GM23248 (cell line): ENCODE results near the gene LFNG. TPM values are rescaled to one million over a fixed set of nuclear protein-coding genes. Genes with fewer than 3 reads are reported as not detected.

Experiments used
- DNase-seq: peaks from one replicate; pipeline ENCODE4 v3.0.0-alpha.2; 2015
- H2AFZ ChIP-seq: fragments of 200-600 bp; sonication (generic); 2 replicates; pipeline ENCODE4 v1.6.1; 2016; ENCODE audit warnings: antibody characterized with exemption
- H3F3A ChIP-seq: fragments of 200-600 bp; sonication (generic); 2 replicates; pipeline ENCODE4 v1.6.1; 2016; ENCODE audit warnings: mild to moderate bottlenecking, antibody characterized with exemption, mixed run types; ENCODE audit not compliant: insufficient read depth
- H3K27ac ChIP-seq: fragments of 200-600 bp; sonication (generic); 2 replicates; pipeline ENCODE4 v1.5.1; 2016; ENCODE audit warnings: mild to moderate bottlenecking
- H3K27me3 ChIP-seq: fragments of 200-600 bp; sonication (generic); replicated peaks from 2 replicates; pipeline ENCODE4 v1.6.1; 2016; ENCODE audit warnings: mild to moderate bottlenecking; ENCODE audit not compliant: insufficient read depth
- H3K36me3 ChIP-seq: fragments of 200-600 bp; sonication (generic); 2 replicates; pipeline ENCODE4 v1.6.1; 2016; ENCODE audit warnings: low read depth, mild to moderate bottlenecking
- H3K4me1 ChIP-seq: fragments of 200-600 bp; sonication (generic); 2 replicates; pipeline ENCODE4 v1.6.1; 2016; ENCODE audit warnings: mild to moderate bottlenecking; ENCODE audit not compliant: insufficient read depth
- H3K4me2 ChIP-seq: fragments of 200-600 bp; sonication (generic); one replicate; pipeline ENCODE4 v1.6.1; 2016; ENCODE audit warnings: mild to moderate bottlenecking; ENCODE audit not compliant: unreplicated experiment
- H3K4me3 ChIP-seq: fragments of 200-600 bp; sonication (generic); 2 replicates; pipeline ENCODE4 v1.5.1; 2016; ENCODE audit warnings: mild to moderate bottlenecking
- H3K79me2 ChIP-seq: fragments of 200-600 bp; sonication (generic); 2 replicates; pipeline ENCODE4 v1.6.1; 2016; ENCODE audit warnings: mild to moderate bottlenecking; ENCODE audit not compliant: insufficient read depth
- H3K9ac ChIP-seq: fragments of 200-600 bp; sonication (generic); 2 replicates; pipeline ENCODE4 v1.6.1; 2016; ENCODE audit warnings: mild to moderate bottlenecking
- H3K9me2 ChIP-seq: fragments of 200-600 bp; sonication (generic); 2 replicates; pipeline ENCODE4 v1.6.1; 2016; ENCODE audit warnings: mixed run types, mild to moderate bottlenecking, moderate library complexity; ENCODE audit not compliant: insufficient read depth
- H3K9me3 ChIP-seq: fragments of 200-600 bp; sonication (generic); one replicate; pipeline ENCODE4 v1.6.1; 2017; ENCODE audit warnings: low read depth
- H4K20me1 ChIP-seq: fragments of 200-600 bp; sonication (generic); 2 replicates; pipeline ENCODE4 v1.6.0; 2016; ENCODE audit not compliant: insufficient read depth
- EZH2 ChIP-seq: fragments of 200-600 bp; sonication (generic); IDR thresholded peaks from 2 replicates; pipeline ENCODE4 v1.6.1; 2018; ENCODE audit warnings: antibody characterized with exemption, mild to moderate bottlenecking; ENCODE audit not compliant: insufficient read depth, poor library complexity, severe bottlenecking
- EZH2phosphoT487 ChIP-seq: fragments of 200-600 bp; sonication (generic); IDR thresholded peaks from 2 replicates; pipeline ENCODE4 v1.6.1; 2018; ENCODE audit warnings: antibody characterized with exemption, moderate library complexity, mild to moderate bottlenecking, low read depth; ENCODE audit not compliant: insufficient read depth
- WGBS, 2 experiments: methylation state at CpG; one replicate each; pipeline ENCODE4 v1.1.6; 2015 to 2017; ENCODE audit warnings: low lambda C conversion rate in 2 of 2, low coverage in 1 of 2; ENCODE audit errors: missing lambda C conversion rate in 2 of 2; 5-methylcytosine and 5-hydroxymethylcytosine counted together
- in situ Hi-C: fragments of 300-500 bp; cut with MboI; formaldehyde crosslinking; loops from 2 replicates; pipeline ENCODE4 v1.15.0; 2020
- polyA plus RNA-seq: library from polyadenylated mRNA; unstranded; fragments of >200 nt; fragmentation: Nextera tagmentation; extraction: Ambion mirVana; gene quantifications from 2 replicates; pipeline ENCODE4 v1.2.1, GENCODE V29; 2016
- total RNA-seq: library from RNA; depleted of rRNA; stranded (reverse); fragments of >200 nt; shearing (Covaris generic); gene quantifications from 2 replicates; pipeline ENCODE4 v1.2.3, GENCODE V29; 2014

The LFNG gene
- total and polyA plus RNA-seq, 2 experiments from 2014 or later, result 0.18 to 3.6 TPM

GRCh38 chr7:2553108-2553507 lies 33.5 kb downstream of the LFNG start:
- no peak overlapping the region for H3K4me2 ChIP-seq
- H3K4me1 ChIP-seq, result peaks cover 15% of the 10 kb centered on the region; the same call in 1 of the 2 replicates
- no peaks in the 10 kb centered on the region for H3K27me3 ChIP-seq
- WGBS, 2 experiments, result 90% methylated on average over 10 of the region's 10 CpGs
- no peak for DNase-seq
- no peaks in the 10 kb centered on the region for H3K9me3 ChIP-seq
- no peaks in the 10 kb centered on the region for H4K20me1 ChIP-seq
- peaks cover 33% of the 10 kb centered on the region for H3K79me2 ChIP-seq
- peaks cover 5% of the 10 kb centered on the region for H3K36me3 ChIP-seq
- H2AFZ ChIP-seq, result no peak overlapping the region
- H3K9me2 ChIP-seq, result no peaks in the 10 kb centered on the region
- H3K9ac ChIP-seq, result no peak overlapping the region
- no peaks in the 10 kb centered on the region for H3F3A ChIP-seq
- H3K4me3 ChIP-seq, result no peak overlapping the region
- no peak for TF ChIP-seq EZH2
- no peak for TF ChIP-seq EZH2phosphoT487
- H3K27ac ChIP-seq, result no peak overlapping the region
- in situ Hi-C loops, result no loop called here

- no peak for TF ChIP-seq EZH2phosphoT487
- H3K4me2 ChIP-seq, result peak overlapping the region; percentile 81
- H3K27ac ChIP-seq, result no peak overlapping the region
- peaks cover 5% of the 10 kb centered on the region; the same call in 1 of the 2 replicates for H3K36me3 ChIP-seq
- peak overlapping the region; percentile 91 for H3K9ac ChIP-seq
- peaks cover 15% of the 10 kb centered on the region; the same call in 1 of the 2 replicates for H3K4me1 ChIP-seq
- H3K9me2 ChIP-seq, result no peaks in the 10 kb centered on the region
- peaks cover 34% of the 10 kb centered on the region for H3K79me2 ChIP-seq
- 71 to 77% methylated on average over 16 of the region's 16 CpGs for WGBS, 2 experiments
- peak overlapping the region; percentile 84 for H3K4me3 ChIP-seq
- H3K9me3 ChIP-seq, result no peaks in the 10 kb centered on the region
- DNase-seq, result no peak
- no peaks in the 10 kb centered on the region for H4K20me1 ChIP-seq
- no peaks in the 10 kb centered on the region for H3F3A ChIP-seq
- no peaks in the 10 kb centered on the region for H3K27me3 ChIP-seq
- in situ Hi-C loops, result no loop called here
- no peak overlapping the region for H2AFZ ChIP-seq
Measured at GRCh38 chr7:2553831-2554581, 34.4 kb downstream of the LFNG start.

- DNase-seq, result no peak
- Histone ChIP-seq H3K36me3 (peaks cover 5% of the 10 kb centered on the region; the same call in 1 of the 2 replicates), H4K20me1 (no peaks in the 10 kb centered on the region), H3K27me3 (no peaks in the 10 kb centered on the region), H3K79me2 (peaks cover 39% of the 10 kb centered on the region), H3K9me2 (no peaks in the 10 kb centered on the region), H3K4me3 (peak overlapping the region; percentile 84), H3K27ac (no peak overlapping the region), H3K4me2 (peak overlapping the region; percentile 81), H3K4me1 (peaks cover 15% of the 10 kb centered on the region; the same call in 1 of the 2 replicates), H3K9me3 (no peaks in the 10 kb centered on the region), H3F3A (no peaks in the 10 kb centered on the region), H3K9ac (peak overlapping the region; percentile 91), H2AFZ (peak overlapping the region; percentile 93)
- in situ Hi-C loops, result no loop called here
- no peak for TF ChIP-seq EZH2
- no peak for TF ChIP-seq EZH2phosphoT487
- 1 to 6% methylated on average over 10 to 12 of the region's 12 CpGs for WGBS, 2 experiments
Measured at GRCh38 chr7:2554661-2555111, 35.1 kb downstream of the LFNG start.

- Histone ChIP-seq H3K9me3 (no peaks in the 10 kb centered on the region), H3K4me1 (peaks cover 15% of the 10 kb centered on the region; the same call in 1 of the 2 replicates), H3K79me2 (peaks cover 46% of the 10 kb centered on the region), H3F3A (no peaks in the 10 kb centered on the region), H4K20me1 (no peaks in the 10 kb centered on the region), H3K9ac (peak within 1 kb of the TSS; percentile 91), H3K36me3 (peaks cover 5% of the 10 kb centered on the region; the same call in 1 of the 2 replicates), H3K27ac (peak within 1 kb of the TSS; percentile 86), H3K4me3 (peak within 1 kb of the TSS; percentile 84), H2AFZ (peak within 1 kb of the TSS; percentile 93), H3K4me2 (peak within 1 kb of the TSS; percentile 81), H3K9me2 (no peaks in the 10 kb centered on the region), H3K27me3 (no peaks in the 10 kb centered on the region)
- in situ Hi-C loops, result no loop called here
- TF ChIP-seq EZH2phosphoT487, result no peak
- WGBS, 2 experiments, result 1% methylated on average over 40 to 77 of the region's 79 CpGs
- DNase-seq, result peak; percentile 98
Measured at GRCh38 chr7:2555121-2556052, 35.8 kb downstream of the LFNG start, which contains the start of gene BRAT1. BRAT1 (minus strand) TSS chr7:2555524; CDS start chr7:2554431, 1,093 bp downstream.
